ENCODE data around the gene ANKRD11. TPM values are rescaled to one million over a fixed set of nuclear protein-coding genes. Genes with fewer than 3 reads are reported as not detected.

Gene ANKRD11
- total RNA-seq, 2 donors from 2014 or later, result 118 to 159 TPM

GRCh38 chr16:89417352-89417751 is 73.0 kb downstream of the ANKRD11 start:
- Mint-ChIP-seq H3K4me3 (no peak overlapping the region), H3K9me3 (no peaks in the 10 kb centered on the region), H3K4me1 (peaks cover 29% of the 10 kb centered on the region), H3K27me3 (ENCODE audit: insufficient read depth) (no peaks in the 10 kb centered on the region), H3K36me3 (ENCODE audit: low read depth) (peaks cover 19% of the 10 kb centered on the region), H3K27ac (peak overlapping the region; percentile 86)
- Histone ChIP-seq H3K4me3 (ENCODE audit: low read length) (no peak overlapping the region), H3K27me3 (ENCODE audit: control insufficient read depth, insufficient read depth, low read length, poor library complexity, severe bottlenecking) (no peaks in the 10 kb centered on the region), H3K9ac (ENCODE audit: extremely low read depth, low read length, poor library complexity, severe bottlenecking) (no peak overlapping the region), H3K36me3 (ENCODE audit: control insufficient read depth, insufficient read depth, low read length) (peaks cover 21% of the 10 kb centered on the region), H3K27ac (ENCODE audit: low read depth, low read length) (no peak overlapping the region), H3K4me1 (ENCODE audit: control insufficient read depth, insufficient read depth, low read length) (peaks cover 4% of the 10 kb centered on the region), H3K9me3 (ENCODE audit: control insufficient read depth, low read length) (no peaks in the 10 kb centered on the region)
- TF ChIP-seq CTCF (conservative IDR thresholded peaks at IDR 0.05), result no peak
- WGBS, 2 experiments (ENCODE audit: insufficient coverage in 1 of 2, insufficient read length in 1 of 2), result 92 to 94% methylated on average over 3 to 7 of the region's 7 CpGs
- no peak for DNase-seq

DNA sequence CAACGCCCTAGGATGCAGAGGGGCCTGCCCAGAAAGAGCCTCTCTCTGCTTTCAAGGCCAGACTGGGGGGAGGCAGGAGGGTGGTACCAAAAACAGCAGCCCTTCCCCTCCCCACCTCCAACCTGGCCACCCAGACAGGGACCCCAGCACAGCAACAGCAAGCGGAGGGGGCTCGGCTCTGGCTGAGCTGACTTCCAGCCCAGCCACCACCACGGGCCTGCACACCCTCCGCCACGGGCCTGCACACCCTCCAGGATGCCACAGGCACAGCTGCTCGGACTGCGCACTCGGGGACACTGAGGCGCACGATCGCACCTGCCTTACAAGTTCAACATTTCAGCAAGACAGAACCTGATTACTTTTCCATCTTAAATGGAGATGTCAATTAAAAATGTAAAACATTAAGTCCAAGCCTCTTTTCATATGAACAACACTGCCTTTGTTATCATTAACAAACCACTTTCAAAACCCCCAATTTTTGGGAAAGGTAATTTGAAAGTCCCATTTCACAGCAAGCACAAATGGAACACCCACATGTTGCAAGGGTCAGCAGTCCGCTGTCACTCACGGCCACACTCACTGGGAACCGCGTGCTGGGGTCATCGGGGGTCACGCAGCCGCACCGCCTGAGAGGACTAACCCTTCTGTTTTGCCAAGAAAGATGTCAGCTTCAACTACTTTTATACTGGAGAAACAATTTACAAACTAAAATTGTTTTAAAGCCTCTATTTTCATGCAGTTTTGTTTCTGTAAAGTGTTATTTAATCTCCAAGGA is 76.4 kb downstream of the ANKRD11 start:
- no peak for DNase-seq
- Histone ChIP-seq H3K4me1 (ENCODE audit: control insufficient read depth, insufficient read depth, low read length) (peaks cover 9% of the 10 kb centered on the region), H3K27me3 (ENCODE audit: control insufficient read depth, insufficient read depth, low read length, poor library complexity, severe bottlenecking) (no peaks in the 10 kb centered on the region), H3K36me3 (ENCODE audit: control insufficient read depth, insufficient read depth, low read length) (peaks cover 15% of the 10 kb centered on the region), H3K4me3 (ENCODE audit: low read length) (no peak overlapping the region), H3K9me3 (ENCODE audit: control insufficient read depth, low read length) (no peaks in the 10 kb centered on the region), H3K9ac (ENCODE audit: extremely low read depth, low read length, poor library complexity, severe bottlenecking) (no peak overlapping the region), H3K27ac (ENCODE audit: low read depth, low read length) (peak overlapping the region; percentile 49)
- TF ChIP-seq CTCF (conservative IDR thresholded peaks at IDR 0.05), result no peak
- no peak overlapping the region for H3K27ac Mint-ChIP-seq
- H3K4me1 Mint-ChIP-seq, result peaks cover 29% of the 10 kb centered on the region
- peaks cover 16% of the 10 kb centered on the region for H3K36me3 Mint-ChIP-seq (ENCODE audit: low read depth)
- 94 to 95% methylated on average over 16 to 20 of the region's 20 CpGs for WGBS, 2 experiments (ENCODE audit: insufficient coverage in 1 of 2, insufficient read length in 1 of 2)
- H3K9me3 Mint-ChIP-seq, result no peaks in the 10 kb centered on the region
- H3K4me3 Mint-ChIP-seq, result no peak overlapping the region
- no peaks in the 10 kb centered on the region for H3K27me3 Mint-ChIP-seq (ENCODE audit: insufficient read depth)

- DNase-seq, result no peak
- peaks cover 9% of the 10 kb centered on the region for H3K36me3 ChIP-seq (ENCODE audit: control insufficient read depth, insufficient read depth, low read length)
- H3K4me3 Mint-ChIP-seq, result no peak overlapping the region
- no peaks in the 10 kb centered on the region for H3K9me3 ChIP-seq (ENCODE audit: control insufficient read depth, low read length)
- H3K27ac Mint-ChIP-seq, result no peak overlapping the region
- H3K4me3 ChIP-seq (ENCODE audit: low read length), result no peak overlapping the region
- peaks cover 38% of the 10 kb centered on the region for H3K4me1 Mint-ChIP-seq
- TF ChIP-seq CTCF (conservative IDR thresholded peaks at IDR 0.05), result no peak
- H3K4me1 ChIP-seq (ENCODE audit: control insufficient read depth, insufficient read depth, low read length), result peaks cover 13% of the 10 kb centered on the region
- no peaks in the 10 kb centered on the region for H3K27me3 ChIP-seq (ENCODE audit: control insufficient read depth, insufficient read depth, low read length, poor library complexity, severe bottlenecking)
- no peaks in the 10 kb centered on the region for H3K27me3 Mint-ChIP-seq (ENCODE audit: insufficient read depth)
- no peak overlapping the region for H3K9ac ChIP-seq (ENCODE audit: extremely low read depth, low read length, poor library complexity, severe bottlenecking)
- WGBS, 2 experiments (ENCODE audit: insufficient coverage in 1 of 2, insufficient read length in 1 of 2), result 75% methylated on average over 3 of the region's 4 CpGs; no CpG with 5 or more reads in 1 of the 2 experiments
- H3K27ac ChIP-seq (ENCODE audit: low read depth, low read length), result no peak overlapping the region
- H3K9me3 Mint-ChIP-seq, result no peaks in the 10 kb centered on the region
- H3K36me3 Mint-ChIP-seq (ENCODE audit: low read depth), result peaks cover 15% of the 10 kb centered on the region
Measured at GRCh38 chr16:89412811-89413210, 77.5 kb downstream of the ANKRD11 start.

All from endodermal cell (in vitro differentiated cells).